ELR (cell line): ENCODE measurements around the gene UBE2O.
A peak's percentile ranks its signal among the peaks of the same experiment; 100 is the strongest.

Experiments
- DNase-seq: peaks from one replicate; pipeline ENCODE4 v3.0.0-alpha.2; 2015; ENCODE audit warnings: low read depth

Gene UBE2O

GRCh38 chr17:76388966-76389888 lies 63.7 kb downstream of the UBE2O start:
- peak; percentile 71 for DNase-seq

GRCh38 chr17:76386966-76387765 lies 65.8 kb downstream of the UBE2O start:
- DNase-seq: peak; percentile 34

GRCh38 chr17:76385892-76386786 lies 66.8 kb downstream of the UBE2O start:
- DNase-seq: peak; percentile 93

- peak; percentile 98 for DNase-seq
Observed at GRCh38 chr17:76384987-76385891, 67.7 kb downstream of the UBE2O start.

- peak; percentile 91 for DNase-seq
Observed at GRCh38 chr17:76384222-76384986, 68.5 kb downstream of the UBE2O start, which contains the start of gene SPHK1. Gene SPHK1 (plus strand): TSS chr17:76384609. CDS start chr17:76385645, 1,036 bp downstream.

- peak; percentile 77 for DNase-seq
Observed at GRCh38 chr17:76383546-76384221, 69.3 kb downstream of the UBE2O start.

GRCh38 chr17:76382803-76383545 lies 70.0 kb downstream of the UBE2O start:
- peak; percentile 92 for DNase-seq

GRCh38 chr17:76382351-76382802 lies 70.6 kb downstream of the UBE2O start:
- DNase-seq: peak; percentile 90

GRCh38 chr17:76381633-76382350 lies 71.2 kb downstream of the UBE2O start:
- no peak for DNase-seq

GRCh38 chr17:76379646-76380376 lies 73.1 kb downstream of the UBE2O start:
- DNase-seq: no peak

- DNase-seq: peak; percentile 44
Observed at GRCh38 chr17:76379275-76379641, 73.7 kb downstream of the UBE2O start.

- DNase-seq: no peak
Observed at GRCh38 chr17:76378548-76379274, 74.2 kb downstream of the UBE2O start.

- DNase-seq: no peak
Observed at GRCh38 chr17:76376318-76377133, 76.4 kb downstream of the UBE2O start.

GRCh38 chr17:76371656-76372628 lies 81.0 kb downstream of the UBE2O start:
- DNase-seq: peak; percentile 100
